Trophoblast cell (in vitro differentiated cells and primary cell): ENCODE measurements around the gene NAB1.

ENCODE experiments used
- DNase-seq, 2 donors: peaks; one replicate each; pipeline ENCODE4 v3.0.0-alpha.2; 2016
- H2AFZ ChIP-seq: 2 replicates; pipeline ENCODE4 v1.6.1; 2013; ENCODE audit warnings: low read length, moderate library complexity, mild to moderate bottlenecking; ENCODE audit not compliant: insufficient read depth, poor library complexity
- H2AK5ac ChIP-seq: 2 replicates; pipeline ENCODE4 v1.6.1; 2013; ENCODE audit warnings: mild to moderate bottlenecking, low read length
- H2BK120ac ChIP-seq: 2 replicates; pipeline ENCODE4 v1.6.1; 2013; ENCODE audit warnings: low read length, mild to moderate bottlenecking, moderate library complexity; ENCODE audit not compliant: insufficient read depth, poor library complexity
- H2BK12ac ChIP-seq: 2 replicates; pipeline ENCODE4 v1.6.1; 2013; ENCODE audit warnings: mild to moderate bottlenecking, low read length, moderate library complexity
- H2BK5ac ChIP-seq: 2 replicates; pipeline ENCODE4 v1.6.1; 2013; ENCODE audit warnings: low read length, low read depth, moderate library complexity, mild to moderate bottlenecking; ENCODE audit not compliant: poor library complexity
- H3K14ac ChIP-seq: 2 replicates; pipeline ENCODE4 v1.6.1; 2013; ENCODE audit warnings: mild to moderate bottlenecking, low read length
- H3K18ac ChIP-seq: 2 replicates; pipeline ENCODE4 v1.6.1; 2013; ENCODE audit warnings: mild to moderate bottlenecking, low read length
- H3K23ac ChIP-seq: 2 replicates; pipeline ENCODE4 v1.6.1; 2013; ENCODE audit warnings: low read length
- H3K27ac ChIP-seq: 2 replicates; pipeline ENCODE4 v1.5.1; 2013; ENCODE audit warnings: low read depth, mild to moderate bottlenecking, inconsistent platforms, low read length, moderate library complexity
- H3K27me3 ChIP-seq: 2 replicates; pipeline ENCODE4 v1.6.1; 2013; ENCODE audit warnings: inconsistent platforms, mild to moderate bottlenecking, low read length, moderate library complexity; ENCODE audit not compliant: insufficient read depth
- H3K36me3 ChIP-seq, 2 experiments: 1 replicate in 1 of 2; 2 replicates in 1 of 2; pipeline ENCODE4 v1.6.1; 2013; ENCODE audit warnings: low read length in 2 of 2, mild to moderate bottlenecking in 2 of 2, moderate library complexity in 1 of 2; ENCODE audit not compliant: insufficient read depth in 2 of 2, control insufficient read depth in 1 of 2
- H3K4ac ChIP-seq: 2 replicates; pipeline ENCODE4 v1.6.1; 2013; ENCODE audit warnings: low read depth, mild to moderate bottlenecking, low read length, moderate library complexity
- H3K4me1 ChIP-seq, 2 experiments: 1 replicate in 1 of 2; 2 replicates in 1 of 2; pipeline ENCODE4 v1.6.1; 2013; ENCODE audit warnings: low read length in 2 of 2, mild to moderate bottlenecking in 2 of 2, moderate library complexity in 1 of 2; ENCODE audit not compliant: insufficient read depth in 2 of 2, control insufficient read depth in 1 of 2
- H3K4me2 ChIP-seq: 2 replicates; pipeline ENCODE4 v1.6.1; 2013; ENCODE audit warnings: inconsistent platforms, mild to moderate bottlenecking, low read length, moderate library complexity
- H3K4me3 ChIP-seq: 2 replicates; pipeline ENCODE4 v1.5.1; 2013; ENCODE audit warnings: mild to moderate bottlenecking, low read depth, low read length, inconsistent platforms
- H3K79me1 ChIP-seq: one replicate; pipeline ENCODE4 v1.6.1; 2013; ENCODE audit warnings: low read length
- H3K79me2 ChIP-seq: 2 replicates; pipeline ENCODE4 v1.6.1; 2013; ENCODE audit warnings: low read length, mild to moderate bottlenecking; ENCODE audit not compliant: control insufficient read depth, insufficient read depth, poor library complexity
- H3K9ac ChIP-seq: 2 replicates; pipeline ENCODE4 v1.6.1; 2013; ENCODE audit warnings: mild to moderate bottlenecking, low read length
- H3K9me3 ChIP-seq: 2 replicates; pipeline ENCODE4 v1.6.1; 2013; ENCODE audit warnings: low read depth, mild to moderate bottlenecking, control low read depth, inconsistent platforms, low read length; ENCODE audit not compliant: insufficient read depth
- H4K12ac ChIP-seq: 2 replicates; pipeline ENCODE4 v1.6.1; 2013; ENCODE audit warnings: low read depth, mild to moderate bottlenecking, low read length, moderate library complexity
- H4K8ac ChIP-seq: 2 replicates; pipeline ENCODE4 v1.6.1; 2013; ENCODE audit warnings: low read depth, mild to moderate bottlenecking, low read length, moderate library complexity
- H4K91ac ChIP-seq: one replicate; pipeline ENCODE4 v1.6.1; 2013; ENCODE audit warnings: low read depth, mild to moderate bottlenecking, low read length, moderate library complexity
- WGBS: extraction: QIAGEN DNeasy Blood & Tissue Kit; methylation state at CpG from one replicate; pipeline ENCODE4 v1.1.7; 2013; ENCODE audit warnings: missing lambda C conversion rate; ENCODE audit not compliant: insufficient read length, insufficient coverage; ENCODE audit errors: extremely low coverage; 5-methylcytosine and 5-hydroxymethylcytosine counted together

NAB1 gene

DNA sequence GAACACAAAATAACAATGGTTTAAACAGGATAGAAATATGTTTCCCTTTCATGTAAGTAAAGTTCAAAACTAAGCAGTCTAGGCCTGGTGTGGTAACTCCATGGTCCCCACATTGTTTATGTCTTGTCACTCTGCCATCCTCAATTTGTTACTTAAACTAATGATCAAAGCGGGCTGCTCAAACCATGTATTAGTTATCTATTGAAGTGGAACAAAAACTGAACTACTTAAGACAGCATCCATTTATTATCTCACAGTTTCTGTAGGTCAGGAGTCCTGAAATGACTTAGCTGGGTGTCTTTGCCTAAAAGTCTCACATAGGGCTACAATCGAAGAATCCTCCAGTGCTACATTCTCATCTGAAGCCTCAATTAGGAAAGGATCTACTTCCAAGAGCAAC, 91.6 kb downstream of the NAB1 start:
- Histone ChIP-seq H3K18ac (no peak overlapping the region), H3K79me1 (no peaks in the 10 kb centered on the region), H2BK120ac (no peak overlapping the region), H4K8ac (no peak overlapping the region), H3K4me1 (no peaks in the 10 kb centered on the region), H2AK5ac (no peak overlapping the region), H3K4me3 (no peak overlapping the region), H3K4ac (no peak overlapping the region), H3K9me3 (no peaks in the 10 kb centered on the region), H3K79me2 (no peaks in the 10 kb centered on the region), H3K4me2 (no peak overlapping the region), H4K12ac (no peak overlapping the region), H4K91ac (no peak overlapping the region), H3K14ac (no peak overlapping the region), H2BK12ac (no peak overlapping the region), H3K27ac (no peak overlapping the region), H3K9ac (no peak overlapping the region), H3K27me3 (no peaks in the 10 kb centered on the region), H2BK5ac (no peak overlapping the region), H3K36me3 (no peaks in the 10 kb centered on the region), H2AFZ (no peak overlapping the region), H3K23ac (no peak overlapping the region)
- WGBS: no CpG with 5 or more reads among the region's 2 CpGs
- no peak for DNase-seq
